ENCODE results near the gene PRG2.

GRCh38 chr11:57432149-57432561 is 41.7 kb upstream of the PRG2 start:
- no peak for TF ChIP-seq POLR2AphosphoS5 (IDR thresholded peaks at IDR 0.05)
- TF ChIP-seq CTCF (IDR thresholded peaks at IDR 0.05) = no peak
